ENCODE data around the gene FHOD1.

Gene FHOD1

GRCh38 chr16:67191411-67191994, 55.8 kb downstream of the FHOD1 start:
- Mint-ChIP-seq H3K27me3 (peaks cover 5% of the 10 kb centered on the region), H3K36me3 (ENCODE audit: low read depth) (peaks cover 42% of the 10 kb centered on the region), H3K4me3 (peak overlapping the region; percentile 95), H3K9me3 (no peaks in the 10 kb centered on the region), H3K4me1 (ENCODE audit: low read depth) (peaks cover 45% of the 10 kb centered on the region), H3K27ac (peak overlapping the region; percentile 94)
- DNase-seq = no peak

- Mint-ChIP-seq H3K9me3 (no peaks in the 10 kb centered on the region), H3K36me3 (ENCODE audit: low read depth) (peaks cover 34% of the 10 kb centered on the region), H3K27me3 (peaks cover 7% of the 10 kb centered on the region), H3K4me1 (ENCODE audit: low read depth) (peaks cover 41% of the 10 kb centered on the region), H3K27ac (no peak overlapping the region), H3K4me3 (peak overlapping the region; percentile 95)
- no peak for DNase-seq
These were observed 56.6 kb downstream of the FHOD1 start for GRCh38 chr16:67190448-67191399.

GRCh38 chr16:67190041-67190440, 57.2 kb downstream of the FHOD1 start, which contains the start of gene EXOC3L1:
Gene EXOC3L1, minus strand, starts transcription at chr16:67190136. Its CDS starts 460 bp downstream, at chr16:67189676.
- no peak for DNase-seq
- Mint-ChIP-seq H3K36me3 (ENCODE audit: low read depth) (peaks cover 28% of the 10 kb centered on the region), H3K27ac (no peak within 1 kb of the TSS), H3K27me3 (peaks cover 13% of the 10 kb centered on the region), H3K9me3 (no peaks in the 10 kb centered on the region), H3K4me3 (peak within 1 kb of the TSS; percentile 95), H3K4me1 (ENCODE audit: low read depth) (peaks cover 42% of the 10 kb centered on the region)

- Mint-ChIP-seq H3K4me3 (no peak overlapping the region), H3K27ac (no peak overlapping the region), H3K4me1 (ENCODE audit: low read depth) (peaks cover 37% of the 10 kb centered on the region), H3K27me3 (peaks cover 19% of the 10 kb centered on the region), H3K9me3 (no peaks in the 10 kb centered on the region), H3K36me3 (ENCODE audit: low read depth) (peaks cover 15% of the 10 kb centered on the region)
- no peak for DNase-seq
These were observed 58.5 kb downstream of the FHOD1 start for GRCh38 chr16:67188798-67189197.

GRCh38 chr16:67188323-67188722, 59.0 kb downstream of the FHOD1 start:
- H3K27ac Mint-ChIP-seq = no peak overlapping the region

GRCh38 chr16:67187175-67187890, 59.9 kb downstream of the FHOD1 start:
- Mint-ChIP-seq H3K4me3 (no peak overlapping the region), H3K27ac (no peak overlapping the region), H3K9me3 (no peaks in the 10 kb centered on the region)

More at GRCh38 chr16:67188323-67188722, 59.0 kb downstream of the FHOD1 start:
- Mint-ChIP-seq H3K27me3 (peaks cover 19% of the 10 kb centered on the region), H3K36me3 (ENCODE audit: low read depth) (peaks cover 10% of the 10 kb centered on the region), H3K4me3 (no peak overlapping the region), H3K4me1 (ENCODE audit: low read depth) (peaks cover 33% of the 10 kb centered on the region), H3K9me3 (no peaks in the 10 kb centered on the region)
- no peak for DNase-seq

GRCh38 chr16:67186550-67186950, 60.7 kb downstream of the FHOD1 start:
- Mint-ChIP-seq H3K9me3 (no peaks in the 10 kb centered on the region), H3K36me3 (ENCODE audit: low read depth) (no peaks in the 10 kb centered on the region), H3K4me3 (no peak overlapping the region), H3K4me1 (ENCODE audit: low read depth) (peaks cover 20% of the 10 kb centered on the region), H3K27ac (no peak overlapping the region), H3K27me3 (peaks cover 19% of the 10 kb centered on the region)
- DNase-seq = no peak

More at GRCh38 chr16:67187175-67187890, 59.9 kb downstream of the FHOD1 start:
- Mint-ChIP-seq H3K36me3 (ENCODE audit: low read depth) (peaks cover under 1% of the 10 kb centered on the region), H3K27me3 (peaks cover 19% of the 10 kb centered on the region), H3K4me1 (ENCODE audit: low read depth) (peaks cover 23% of the 10 kb centered on the region)
- no peak for DNase-seq

- Mint-ChIP-seq H3K27me3 (peaks cover 19% of the 10 kb centered on the region), H3K36me3 (ENCODE audit: low read depth) (no peaks in the 10 kb centered on the region)
These were observed 61.6 kb downstream of the FHOD1 start for GRCh38 chr16:67185651-67186134.

GRCh38 chr16:67184995-67185650, 62.2 kb downstream of the FHOD1 start:
- no peak overlapping the region for H3K27ac Mint-ChIP-seq
- H3K27me3 Mint-ChIP-seq = peaks cover 19% of the 10 kb centered on the region
- no peaks in the 10 kb centered on the region for H3K36me3 Mint-ChIP-seq (ENCODE audit: low read depth)
- peak overlapping the region; percentile 71 for H3K4me3 Mint-ChIP-seq
- DNase-seq = peak; percentile 91
- H3K9me3 Mint-ChIP-seq = no peaks in the 10 kb centered on the region
- H3K4me1 Mint-ChIP-seq (ENCODE audit: low read depth) = peaks cover 15% of the 10 kb centered on the region

More at GRCh38 chr16:67185651-67186134, 61.6 kb downstream of the FHOD1 start:
- H3K9me3 Mint-ChIP-seq = no peaks in the 10 kb centered on the region
- peaks cover 15% of the 10 kb centered on the region for H3K4me1 Mint-ChIP-seq (ENCODE audit: low read depth)
- DNase-seq = no peak
- H3K27ac Mint-ChIP-seq = no peak overlapping the region
- H3K4me3 Mint-ChIP-seq = no peak overlapping the region

- H3K27ac Mint-ChIP-seq = no peak overlapping the region
- no peaks in the 10 kb centered on the region for H3K9me3 Mint-ChIP-seq
- H3K4me1 Mint-ChIP-seq (ENCODE audit: low read depth) = peaks cover 15% of the 10 kb centered on the region
- no peak overlapping the region for H3K4me3 Mint-ChIP-seq
- H3K36me3 Mint-ChIP-seq (ENCODE audit: low read depth) = no peaks in the 10 kb centered on the region
- peaks cover 19% of the 10 kb centered on the region for H3K27me3 Mint-ChIP-seq
- no peak for DNase-seq
These were observed 62.8 kb downstream of the FHOD1 start for GRCh38 chr16:67184453-67184994.

- Mint-ChIP-seq H3K4me3 (no peak within 1 kb of the TSS), H3K4me1 (ENCODE audit: low read depth) (peaks cover 16% of the 10 kb centered on the region), H3K27me3 (peaks cover 25% of the 10 kb centered on the region), H3K36me3 (ENCODE audit: low read depth) (no peaks in the 10 kb centered on the region), H3K9me3 (no peaks in the 10 kb centered on the region), H3K27ac (no peak within 1 kb of the TSS)
- DNase-seq = peak; percentile 94
These were observed 63.4 kb downstream of the FHOD1 start, which contains the start of gene MATCAP1 for GRCh38 chr16:67183627-67184452. Gene MATCAP1, minus strand, starts transcription at chr16:67183963. Its CDS starts 3,353 bp downstream, at chr16:67180610.

GRCh38 chr16:67183284-67183626, 64.0 kb downstream of the FHOD1 start:
- DNase-seq = no peak
- H3K27ac Mint-ChIP-seq = no peak overlapping the region
- H3K27me3 Mint-ChIP-seq = peaks cover 29% of the 10 kb centered on the region
- H3K4me1 Mint-ChIP-seq (ENCODE audit: low read depth) = peaks cover 20% of the 10 kb centered on the region
- no peaks in the 10 kb centered on the region for H3K36me3 Mint-ChIP-seq (ENCODE audit: low read depth)
- H3K9me3 Mint-ChIP-seq = no peaks in the 10 kb centered on the region
- H3K4me3 Mint-ChIP-seq = no peak overlapping the region

GRCh38 chr16:67182288-67182687, 65.0 kb downstream of the FHOD1 start:
- no peak overlapping the region for H3K4me3 Mint-ChIP-seq
- H3K27ac Mint-ChIP-seq = no peak overlapping the region
- peaks cover 28% of the 10 kb centered on the region for H3K4me1 Mint-ChIP-seq (ENCODE audit: low read depth)
- peaks cover 38% of the 10 kb centered on the region for H3K27me3 Mint-ChIP-seq
- no peaks in the 10 kb centered on the region for H3K36me3 Mint-ChIP-seq (ENCODE audit: low read depth)
- H3K9me3 Mint-ChIP-seq = no peaks in the 10 kb centered on the region
- no peak for DNase-seq
